Fibroblast of lung (primary cell): ENCODE data around the gene AKNA.

ENCODE experiments used
- EZH2 ChIP-seq: IDR thresholded peaks from 2 replicates; pipeline ENCODE4 v1.5.1; 2012; ENCODE audit warnings: low read length, control low read depth, mild to moderate bottlenecking; ENCODE audit errors: missing control alignments
- TF ChIP-seq, protein P1 (sequence below), 2 donors: IDR thresholded peaks in 1 of 2; conservative IDR thresholded peaks in 1 of 2; 1 replicate in 1 of 2; 2 replicates in 1 of 2; pipeline ENCODE4 v1.5.1; 2011 to 2012; ENCODE audit warnings: low read length in 2 of 2, control low read depth in 1 of 2, inconsistent platforms in 1 of 2, low read depth in 1 of 2, mild to moderate bottlenecking in 1 of 2

- TF ChIP-seq, protein P1, sequence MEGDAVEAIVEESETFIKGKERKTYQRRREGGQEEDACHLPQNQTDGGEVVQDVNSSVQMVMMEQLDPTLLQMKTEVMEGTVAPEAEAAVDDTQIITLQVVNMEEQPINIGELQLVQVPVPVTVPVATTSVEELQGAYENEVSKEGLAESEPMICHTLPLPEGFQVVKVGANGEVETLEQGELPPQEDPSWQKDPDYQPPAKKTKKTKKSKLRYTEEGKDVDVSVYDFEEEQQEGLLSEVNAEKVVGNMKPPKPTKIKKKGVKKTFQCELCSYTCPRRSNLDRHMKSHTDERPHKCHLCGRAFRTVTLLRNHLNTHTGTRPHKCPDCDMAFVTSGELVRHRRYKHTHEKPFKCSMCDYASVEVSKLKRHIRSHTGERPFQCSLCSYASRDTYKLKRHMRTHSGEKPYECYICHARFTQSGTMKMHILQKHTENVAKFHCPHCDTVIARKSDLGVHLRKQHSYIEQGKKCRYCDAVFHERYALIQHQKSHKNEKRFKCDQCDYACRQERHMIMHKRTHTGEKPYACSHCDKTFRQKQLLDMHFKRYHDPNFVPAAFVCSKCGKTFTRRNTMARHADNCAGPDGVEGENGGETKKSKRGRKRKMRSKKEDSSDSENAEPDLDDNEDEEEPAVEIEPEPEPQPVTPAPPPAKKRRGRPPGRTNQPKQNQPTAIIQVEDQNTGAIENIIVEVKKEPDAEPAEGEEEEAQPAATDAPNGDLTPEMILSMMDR (conservative IDR thresholded peaks at IDR 0.05 in 1 of 2, IDR thresholded peaks at IDR 0.05 in 1 of 2; ENCODE audit: low read depth in 1 of 2, low read length in 2 of 2): no peak
- no peak for TF ChIP-seq EZH2
Measured at GRCh38 chr9:114314881-114315722, 72.7 kb downstream of the AKNA start.
